Measurements from ENCODE around the gene RFC4. TPM values are rescaled to one million over a fixed set of nuclear protein-coding genes. Genes with fewer than 3 reads are reported as not detected.
"Not testable (repeated sequence)": the region's sequence is repeated elsewhere in the genome, so short reads cannot be mapped to it uniquely, and the experiment has no call there.

RFC4 gene, protein sequence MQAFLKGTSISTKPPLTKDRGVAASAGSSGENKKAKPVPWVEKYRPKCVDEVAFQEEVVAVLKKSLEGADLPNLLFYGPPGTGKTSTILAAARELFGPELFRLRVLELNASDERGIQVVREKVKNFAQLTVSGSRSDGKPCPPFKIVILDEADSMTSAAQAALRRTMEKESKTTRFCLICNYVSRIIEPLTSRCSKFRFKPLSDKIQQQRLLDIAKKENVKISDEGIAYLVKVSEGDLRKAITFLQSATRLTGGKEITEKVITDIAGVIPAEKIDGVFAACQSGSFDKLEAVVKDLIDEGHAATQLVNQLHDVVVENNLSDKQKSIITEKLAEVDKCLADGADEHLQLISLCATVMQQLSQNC
- 10 to 100 TPM; 47.2 to 60.5 (median 50.3) TPM for polyA plus RNA-seq (ENCODE audit: insufficient read length in 4 of 4)

DNA sequence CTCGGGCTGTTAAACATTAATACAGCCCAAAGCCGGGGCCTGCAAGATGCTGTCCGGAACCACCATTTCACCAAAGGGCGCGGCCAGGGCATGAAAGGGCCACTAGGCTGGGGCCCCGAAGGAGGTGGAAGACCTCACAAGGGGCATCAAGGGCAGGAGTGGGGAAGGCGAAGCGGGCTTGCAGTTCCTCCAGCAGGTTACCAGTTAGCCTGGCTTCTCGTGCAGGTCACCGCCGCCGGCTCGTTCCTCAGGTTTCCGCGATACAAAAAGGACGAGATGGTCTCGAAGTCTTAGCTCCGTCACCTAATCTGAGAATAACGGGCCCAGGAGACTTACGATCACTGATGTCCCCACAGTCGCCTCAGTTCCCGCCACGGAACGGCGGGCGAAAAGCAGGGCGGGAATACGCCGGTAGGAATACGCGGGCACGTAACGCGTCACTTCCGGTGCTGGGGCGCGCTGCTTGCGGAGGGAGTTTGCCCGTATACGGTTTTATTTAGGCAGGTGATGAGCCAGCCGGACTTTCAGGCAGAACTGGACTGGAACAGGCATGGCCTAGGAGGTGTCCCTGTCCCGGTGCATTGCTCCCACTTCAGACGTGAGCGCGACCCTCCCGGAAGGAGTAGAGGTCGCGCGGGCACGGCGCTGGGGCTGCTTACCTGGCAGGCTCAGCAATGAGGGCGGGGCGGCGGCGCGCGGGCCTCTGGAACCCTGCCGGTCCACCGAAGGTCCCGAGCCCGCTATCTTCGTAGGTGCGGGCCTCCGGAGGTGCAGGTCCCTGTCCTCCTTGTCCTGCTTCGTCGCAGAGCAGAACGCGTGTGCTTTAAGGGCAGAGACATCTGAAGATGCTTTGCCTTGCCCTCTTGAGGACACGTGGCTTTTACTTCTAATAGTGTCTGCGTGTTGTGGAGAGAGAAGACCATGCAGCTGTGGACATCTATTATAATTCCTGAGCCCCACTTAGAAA is at the start of gene RFC4:
Gene RFC4, minus strand, starts transcription at position 394 of the 967 bp plus-strand sequence. CDS start 1,769 bp downstream, outside the sequence.
- DNase-seq (ENCODE audit: low read depth in 4 of 4, low spot score in 2 of 4), result peak in 3 of 4 donors; percentile 62 to 79 (median 72)

DNA sequence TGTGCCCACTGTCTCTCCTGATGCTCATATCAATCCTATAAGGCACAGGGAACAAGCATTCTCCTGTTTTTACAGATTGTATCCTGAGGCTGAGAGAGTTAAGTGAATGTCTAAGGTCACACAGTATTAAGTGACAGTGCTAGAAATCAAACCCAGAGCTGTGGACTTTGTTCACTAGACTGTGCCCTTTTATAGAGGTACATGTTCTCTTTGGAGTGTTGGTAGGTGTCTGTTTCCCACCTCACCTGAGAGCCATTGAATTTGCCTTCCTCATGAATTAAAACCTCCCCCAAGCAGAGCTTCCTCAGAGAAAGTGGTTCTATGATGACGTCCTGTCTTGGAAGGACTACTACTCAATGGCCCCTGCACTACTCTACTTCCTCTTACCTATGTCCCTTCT is 48.7 kb upstream of the RFC4 start:
- no peak for DNase-seq (ENCODE audit: low read depth in 4 of 4, low spot score in 2 of 4)

DNA sequence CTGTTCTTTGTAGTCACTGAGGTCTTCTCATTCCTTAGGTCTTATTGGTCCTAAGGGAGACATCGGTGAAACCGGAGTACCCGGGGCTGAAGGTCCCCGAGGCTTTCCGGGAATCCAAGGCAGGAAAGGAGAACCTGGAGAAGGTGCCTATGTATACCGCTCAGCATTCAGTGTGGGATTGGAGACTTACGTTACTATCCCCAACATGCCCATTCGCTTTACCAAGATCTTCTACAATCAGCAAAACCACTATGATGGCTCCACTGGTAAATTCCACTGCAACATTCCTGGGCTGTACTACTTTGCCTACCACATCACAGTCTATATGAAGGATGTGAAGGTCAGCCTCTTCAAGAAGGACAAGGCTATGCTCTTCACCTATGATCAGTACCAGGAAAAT is 47.9 kb upstream of the RFC4 start:
- DNase-seq (ENCODE audit: low read depth in 4 of 4, low spot score in 2 of 4), result no peak

DNA sequence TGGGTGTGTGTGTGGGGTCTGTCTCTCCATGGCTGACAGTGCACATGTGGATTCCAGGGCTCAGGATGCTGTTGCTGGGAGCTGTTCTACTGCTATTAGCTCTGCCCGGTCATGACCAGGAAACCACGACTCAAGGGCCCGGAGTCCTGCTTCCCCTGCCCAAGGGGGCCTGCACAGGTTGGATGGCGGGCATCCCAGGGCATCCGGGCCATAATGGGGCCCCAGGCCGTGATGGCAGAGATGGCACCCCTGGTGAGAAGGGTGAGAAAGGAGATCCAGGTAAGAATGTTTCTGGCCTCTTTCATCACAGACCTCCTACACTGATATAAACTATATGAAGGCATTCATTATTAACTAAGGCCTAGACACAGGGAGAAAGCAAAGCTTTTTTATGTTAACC is 46.7 kb upstream of the RFC4 start:
- DNase-seq (ENCODE audit: low read depth in 4 of 4, low spot score in 2 of 4), result no peak

DNA sequence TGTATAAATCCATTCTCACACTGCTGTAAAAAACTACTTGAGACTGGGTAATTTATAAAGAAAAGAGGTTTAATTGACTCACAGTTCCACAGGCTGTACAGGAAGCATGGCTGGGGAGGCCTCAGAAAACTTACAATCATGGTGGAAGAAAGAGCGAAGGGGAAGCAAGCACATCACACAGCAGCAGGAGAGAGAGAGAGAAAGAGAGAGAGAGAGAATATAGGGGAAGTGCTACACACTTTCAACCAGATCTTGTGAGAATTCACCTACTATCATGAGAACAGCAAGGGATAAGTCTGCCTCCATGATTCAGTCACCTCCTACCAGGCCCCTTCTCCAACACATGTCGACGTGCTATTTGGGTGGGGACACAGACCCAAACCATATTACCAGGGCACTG is 45.6 kb upstream of the RFC4 start:
- DNase-seq (ENCODE audit: low read depth in 4 of 4, low spot score in 2 of 4), result not testable (repeated sequence)

DNA sequence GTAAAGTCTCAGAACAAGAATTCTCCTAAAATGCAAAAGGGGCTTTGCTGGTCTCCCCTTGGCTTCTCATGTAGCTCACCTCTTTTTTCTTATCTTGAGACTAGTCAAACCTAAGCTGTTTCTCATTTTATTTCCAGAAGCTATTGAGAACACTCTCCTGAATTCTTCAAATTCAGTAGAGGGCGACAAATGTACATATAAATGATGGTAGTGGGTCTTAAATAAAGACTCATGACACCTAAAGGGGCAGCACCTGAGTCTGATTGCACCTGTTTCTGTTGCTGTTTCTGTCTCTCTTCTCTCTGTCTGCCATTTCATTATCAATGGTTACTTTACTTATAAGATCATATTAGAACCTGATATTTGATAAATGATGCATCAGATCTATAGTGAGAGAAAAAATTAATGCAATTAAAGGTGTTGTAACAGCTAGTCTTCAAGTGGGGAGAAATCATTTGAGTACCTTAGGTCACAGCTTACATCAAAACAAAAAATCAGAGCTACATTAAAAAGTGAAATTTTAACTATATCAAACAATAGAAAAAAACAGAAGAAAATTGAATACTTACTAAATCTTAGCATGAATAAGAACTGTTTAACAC is 43.2 kb upstream of the RFC4 start:
- no peak for DNase-seq (ENCODE audit: low read depth in 4 of 4, low spot score in 2 of 4)

DNA sequence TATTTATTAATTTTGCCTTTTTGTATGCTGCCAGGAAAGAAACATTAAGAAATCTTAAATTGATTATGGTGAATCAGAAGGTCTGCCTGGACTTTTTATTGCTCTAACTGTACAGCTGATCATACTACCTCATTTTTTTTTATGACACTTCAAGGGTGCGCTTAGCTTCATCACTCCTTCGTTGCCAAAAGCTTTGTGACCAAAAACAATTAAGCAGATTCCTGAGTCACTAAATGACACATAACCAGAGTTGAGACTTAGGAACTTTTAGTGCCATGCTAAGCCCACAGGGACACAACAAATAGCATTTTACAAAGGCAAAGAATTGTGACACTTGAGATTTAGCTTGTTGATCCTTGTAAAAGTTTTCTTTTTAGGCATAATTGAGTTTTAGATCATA is 41.2 kb upstream of the RFC4 start:
- DNase-seq (ENCODE audit: low read depth in 4 of 4, low spot score in 2 of 4), result no peak

DNA sequence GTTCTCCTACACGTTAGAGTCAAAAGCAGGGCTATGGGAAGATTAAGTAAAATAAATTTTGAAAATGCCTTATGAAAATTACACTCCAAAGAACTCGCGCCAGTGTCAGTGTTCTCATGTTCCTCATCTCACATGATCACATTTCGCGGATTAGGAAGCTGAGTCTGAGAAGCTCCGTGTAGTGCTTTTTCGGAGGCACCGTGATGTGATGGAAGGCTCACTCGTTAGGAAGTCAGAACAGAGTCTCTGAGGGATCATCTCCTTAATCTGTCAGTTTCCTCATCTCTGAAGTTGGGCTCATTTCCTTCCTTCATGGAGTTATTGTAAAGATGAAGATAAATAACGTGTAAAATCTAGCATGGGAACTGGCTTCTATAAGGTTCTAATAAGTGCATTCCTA is 39.5 kb upstream of the RFC4 start:
- DNase-seq (ENCODE audit: low read depth in 4 of 4, low spot score in 2 of 4), result no peak

DNA sequence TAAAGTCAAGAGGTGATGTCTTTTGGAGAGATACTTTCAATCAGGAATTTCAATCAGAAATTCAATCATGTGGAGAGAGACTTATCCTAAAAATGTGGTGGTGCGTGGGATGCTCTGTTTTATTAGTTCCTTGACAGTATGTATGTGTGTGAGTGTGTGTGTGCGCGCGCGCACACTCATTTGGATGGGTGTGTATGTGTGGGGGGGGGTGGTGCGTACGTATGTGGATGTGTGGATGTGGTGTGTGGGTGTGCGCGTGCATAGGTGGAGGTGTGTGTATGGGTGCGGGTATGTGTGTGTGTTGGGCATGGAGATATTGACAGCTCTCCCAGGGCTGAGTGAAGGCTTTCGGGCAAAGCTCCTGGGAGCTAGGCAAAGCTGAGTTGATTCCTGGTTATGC is 38.6 kb upstream of the RFC4 start:
- no peak for DNase-seq (ENCODE audit: low read depth in 4 of 4, low spot score in 2 of 4)

DNA sequence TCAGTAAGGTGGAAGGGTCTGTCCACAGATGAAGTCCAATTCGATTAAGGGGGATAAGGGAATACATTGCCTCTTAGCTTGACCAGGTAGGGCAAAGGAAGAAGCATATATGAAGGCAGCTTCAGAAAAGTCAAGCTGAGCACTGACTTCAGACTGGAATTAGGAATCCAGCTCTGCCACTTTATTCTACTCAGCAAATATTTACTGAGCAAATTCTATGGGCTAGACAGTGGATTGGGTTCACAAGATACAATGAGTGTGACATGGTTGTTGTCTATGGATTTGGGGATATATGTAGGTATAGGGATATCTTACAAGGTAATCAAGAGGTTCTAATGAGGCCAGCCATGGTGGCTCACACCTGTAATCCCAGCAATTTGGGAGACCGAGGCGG is 36.8 kb upstream of the RFC4 start:
- no peak for DNase-seq (ENCODE audit: low read depth in 4 of 4, low spot score in 2 of 4)

DNA sequence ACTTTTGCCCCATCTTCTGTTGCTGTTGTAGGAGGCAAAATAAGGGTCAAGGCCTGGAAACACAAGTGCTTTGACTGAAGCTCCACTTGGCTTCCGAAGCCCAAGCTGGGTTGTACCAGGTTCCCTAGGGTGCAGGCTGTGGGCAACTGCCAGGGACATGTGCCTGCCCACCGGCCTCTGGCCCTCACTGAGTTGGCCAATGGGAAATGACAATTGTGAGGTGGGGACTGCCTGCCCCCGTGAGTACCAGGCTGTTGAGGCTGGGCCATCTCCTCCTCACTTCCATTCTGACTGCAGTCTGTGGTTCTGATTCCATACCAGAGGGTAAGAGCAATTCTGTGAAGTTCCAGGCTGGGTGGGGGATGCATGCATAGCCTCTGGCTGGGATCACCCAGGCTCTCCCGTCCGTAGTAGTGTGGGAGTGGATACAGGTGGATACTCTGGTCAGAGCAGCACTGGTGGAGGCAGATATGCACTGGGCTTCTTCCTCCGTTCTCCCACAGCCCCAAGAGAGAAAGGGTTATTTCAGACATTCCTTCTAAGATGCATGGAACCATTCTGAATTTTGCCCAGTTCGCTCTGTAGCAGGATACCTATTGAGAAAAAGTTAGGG is 36.2 kb upstream of the RFC4 start, which contains the start of gene ADIPOQ:
Gene ADIPOQ, plus strand, starts transcription at position 285 of the 613 bp plus-strand sequence. CDS start 10,349 bp downstream, outside the sequence.
- no peak for DNase-seq (ENCODE audit: low read depth in 4 of 4, low spot score in 2 of 4)

DNA sequence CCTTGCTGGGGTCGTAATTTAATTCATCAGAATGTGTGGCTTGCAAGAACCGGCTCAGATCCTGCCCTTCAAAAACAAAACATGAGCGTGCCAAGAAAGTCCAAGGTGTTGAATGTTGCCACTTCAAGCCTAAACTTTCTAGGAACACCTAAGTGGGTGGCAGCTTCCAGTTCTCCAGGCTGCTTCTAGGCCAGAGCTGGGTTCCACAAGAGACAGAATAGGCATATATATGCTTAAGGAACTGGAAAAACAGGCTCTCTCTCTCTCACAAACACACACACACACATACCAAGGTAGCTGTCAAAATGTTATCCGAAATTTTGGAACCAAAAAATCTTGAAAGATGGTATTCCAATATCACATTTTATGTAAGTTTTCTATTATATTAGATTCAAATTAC is 35.3 kb upstream of the RFC4 start:
- DNase-seq (ENCODE audit: low read depth in 4 of 4, low spot score in 2 of 4), result no peak

DNA sequence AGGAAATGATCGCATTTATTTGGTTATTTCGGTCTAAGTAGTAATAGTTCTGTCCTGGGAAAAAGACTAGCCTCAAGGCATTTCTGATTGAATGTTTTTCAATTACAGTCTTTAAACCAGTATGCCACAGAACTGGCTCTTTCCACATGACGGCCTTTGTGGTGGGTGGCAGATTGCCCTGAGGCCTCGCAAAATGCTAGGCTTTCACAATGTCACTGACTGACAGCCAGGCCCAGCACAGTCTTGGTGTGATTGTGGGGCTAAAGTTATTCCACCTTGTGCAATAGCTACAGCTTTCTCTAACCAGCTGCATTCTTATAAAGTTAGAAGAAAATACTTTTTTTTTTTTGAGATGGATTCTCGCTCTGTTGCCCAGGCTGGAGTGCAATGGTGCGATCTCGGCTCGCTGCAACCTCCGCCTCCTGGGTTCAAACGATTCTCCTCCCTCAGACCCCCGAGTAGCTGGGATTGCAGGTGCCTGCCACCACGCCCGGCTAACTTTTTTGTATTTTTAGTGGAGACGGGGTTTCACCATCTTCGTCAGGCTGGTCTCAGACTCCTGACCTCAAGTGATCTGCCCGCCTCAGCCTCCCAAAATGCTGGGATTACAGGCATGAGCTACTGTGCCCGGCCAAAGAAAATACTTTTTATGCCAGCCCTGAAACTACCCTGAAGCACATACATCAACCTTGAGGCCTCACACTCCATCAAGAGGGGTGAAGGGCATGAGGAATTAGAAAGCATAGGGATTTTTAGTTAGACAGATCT is 33.8 kb upstream of the RFC4 start:
- no peak for DNase-seq (ENCODE audit: low read depth in 4 of 4, low spot score in 2 of 4)

DNA sequence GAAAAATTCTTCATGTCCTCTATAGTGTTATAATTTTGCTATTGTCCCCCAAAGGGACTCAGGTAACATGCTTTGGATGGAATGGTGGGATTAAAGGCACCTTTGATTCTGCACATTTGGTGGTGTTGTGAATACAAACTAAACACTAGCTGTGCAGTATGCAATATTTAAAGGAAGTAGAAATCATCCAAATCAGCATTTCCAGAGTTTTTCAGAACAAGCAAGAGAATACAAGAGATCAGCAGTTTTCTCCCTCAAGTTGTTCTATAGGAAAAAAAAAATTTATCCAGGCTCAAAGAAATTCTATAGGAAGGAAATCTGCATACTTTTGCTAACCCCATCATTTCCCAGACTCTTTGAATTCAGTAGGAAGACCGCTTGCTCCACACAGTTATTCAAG is 26.0 kb upstream of the RFC4 start:
- DNase-seq (ENCODE audit: low read depth in 4 of 4, low spot score in 2 of 4), result no peak

DNA sequence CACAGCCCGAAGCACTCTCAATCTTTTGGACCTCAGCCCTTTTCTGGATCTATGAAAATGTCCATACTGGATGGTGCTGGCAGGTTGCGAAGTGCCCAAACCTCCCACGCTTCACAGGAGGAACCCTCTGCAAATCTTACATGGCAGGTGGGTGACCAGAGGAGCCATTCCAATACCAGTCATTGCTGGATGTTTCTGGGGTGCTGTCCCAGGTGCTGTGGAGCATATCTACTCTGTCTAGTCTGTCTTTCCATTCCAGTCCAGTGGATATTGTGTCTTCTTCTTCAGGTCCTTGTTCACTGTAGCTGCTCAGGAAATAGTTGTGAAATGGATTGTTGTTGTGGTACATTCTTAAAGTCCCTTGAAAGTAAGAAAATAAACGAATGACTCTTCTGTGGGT is 25.5 kb upstream of the RFC4 start:
- DNase-seq (ENCODE audit: low read depth in 4 of 4, low spot score in 2 of 4), result no peak

DNA sequence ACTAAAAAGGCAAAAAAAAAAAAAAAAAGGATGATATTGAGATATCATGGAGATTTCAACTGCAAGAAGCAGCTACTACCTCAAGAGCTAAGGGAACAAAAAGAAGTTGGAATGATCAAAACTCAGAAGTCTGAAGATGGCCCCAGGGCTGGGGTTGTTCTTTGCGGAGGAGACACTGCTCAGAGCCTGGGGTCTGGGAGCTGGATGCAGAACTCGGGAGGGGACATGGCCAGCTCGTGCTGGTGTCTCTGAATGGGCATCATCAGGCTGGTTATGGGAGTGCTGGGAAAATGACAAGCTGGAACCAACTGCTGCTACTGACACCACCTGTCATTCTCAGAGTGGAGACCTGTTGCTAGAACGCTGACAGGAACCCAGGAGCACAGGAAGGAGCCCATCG is 22.1 kb upstream of the RFC4 start:
- DNase-seq (ENCODE audit: low read depth in 4 of 4, low spot score in 2 of 4), result no peak

DNA sequence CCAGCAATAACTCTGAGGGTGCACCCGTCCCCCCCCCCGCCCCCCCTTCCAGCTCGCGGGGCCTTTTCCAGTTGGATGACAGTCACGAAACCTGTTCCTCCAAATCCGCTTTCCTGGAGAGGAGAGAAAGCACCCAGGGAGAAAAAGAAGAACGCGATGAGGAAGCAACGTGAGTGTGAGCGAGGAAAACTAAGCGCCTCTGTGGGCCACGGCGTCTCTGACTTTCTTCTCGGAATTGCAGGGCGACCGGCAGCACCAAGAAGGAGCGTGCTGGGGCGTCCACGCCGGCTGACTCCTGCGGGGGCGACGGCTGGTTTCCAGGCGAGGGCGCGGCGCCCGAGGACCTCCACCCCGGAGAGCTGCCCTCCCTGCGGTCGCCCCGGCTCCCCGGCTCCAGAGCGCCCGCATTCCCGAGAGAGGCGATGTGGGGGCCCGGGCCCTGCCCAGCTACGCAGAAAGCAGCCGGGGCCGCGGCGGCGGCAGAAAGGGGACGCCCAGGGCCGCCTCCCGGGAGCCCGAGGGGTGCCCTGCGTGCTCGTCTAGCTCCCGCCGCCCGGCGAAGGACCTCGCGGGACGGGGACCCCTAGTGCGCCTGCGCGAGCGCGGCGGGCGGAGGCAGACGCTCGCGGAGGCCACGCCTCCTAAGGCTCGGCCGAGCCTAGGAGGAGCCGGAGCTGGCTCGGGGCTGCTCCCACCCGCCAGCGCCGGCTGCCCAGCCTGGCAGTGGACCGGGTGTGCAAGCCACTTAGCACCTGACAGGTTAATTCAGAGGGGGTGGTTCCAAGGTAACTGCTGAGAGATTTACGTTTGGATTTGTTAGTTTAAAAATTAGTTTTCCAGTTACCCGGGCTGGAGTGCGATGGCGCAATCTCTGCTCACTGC is 20.9 kb upstream of the RFC4 start:
- peak in 3 of 4 donors; percentile 60 to 72 (median 66) for DNase-seq (ENCODE audit: low read depth in 4 of 4, low spot score in 2 of 4)

DNA sequence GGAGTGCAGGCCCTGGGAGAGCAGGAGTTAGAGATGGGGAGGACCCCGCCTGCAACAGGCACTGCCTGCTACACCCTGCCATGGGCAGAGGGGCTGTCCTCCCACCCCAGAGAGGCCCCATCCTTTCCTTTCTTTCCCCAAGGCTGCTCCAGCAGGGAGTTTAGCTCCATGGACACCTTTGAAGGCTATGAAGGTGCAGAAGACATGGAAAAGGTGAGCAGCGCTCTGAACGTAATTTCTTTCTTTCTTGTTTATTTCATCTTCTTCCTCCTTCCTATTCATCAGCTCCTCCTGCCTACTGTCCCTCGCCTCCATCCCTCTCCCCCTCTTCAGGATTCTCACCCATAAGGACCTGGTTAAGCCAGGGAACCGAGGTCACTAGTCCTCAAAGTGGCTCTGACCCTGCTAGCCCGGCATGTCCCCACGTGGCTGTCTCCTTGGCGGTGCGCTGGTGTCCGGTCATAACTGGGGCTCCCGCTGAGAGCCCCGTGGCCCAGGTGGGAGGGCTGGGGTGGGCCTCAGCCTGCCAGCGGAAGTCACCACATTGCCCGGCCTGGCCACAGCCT is 20.2 kb upstream of the RFC4 start:
- DNase-seq (ENCODE audit: low read depth in 4 of 4, low spot score in 2 of 4), result no peak
